Epithelial cell of prostate (primary cell): ENCODE measurements around the gene MYO19.
"Not testable (repeated sequence)": the region's sequence is repeated elsewhere in the genome, so short reads cannot be mapped to it uniquely, and the experiment has no call there.

Experiments
- DNase-seq: peaks from one replicate; pipeline ENCODE4 v3.0.0-alpha.2; 2011; ENCODE audit warnings: low read depth, low spot score
- H3K27ac ChIP-seq: fragments of 450-650 bp; 2 replicates; pipeline ENCODE4 v1.5.1; 2017; ENCODE audit warnings: mild to moderate bottlenecking

Gene MYO19

DNA sequence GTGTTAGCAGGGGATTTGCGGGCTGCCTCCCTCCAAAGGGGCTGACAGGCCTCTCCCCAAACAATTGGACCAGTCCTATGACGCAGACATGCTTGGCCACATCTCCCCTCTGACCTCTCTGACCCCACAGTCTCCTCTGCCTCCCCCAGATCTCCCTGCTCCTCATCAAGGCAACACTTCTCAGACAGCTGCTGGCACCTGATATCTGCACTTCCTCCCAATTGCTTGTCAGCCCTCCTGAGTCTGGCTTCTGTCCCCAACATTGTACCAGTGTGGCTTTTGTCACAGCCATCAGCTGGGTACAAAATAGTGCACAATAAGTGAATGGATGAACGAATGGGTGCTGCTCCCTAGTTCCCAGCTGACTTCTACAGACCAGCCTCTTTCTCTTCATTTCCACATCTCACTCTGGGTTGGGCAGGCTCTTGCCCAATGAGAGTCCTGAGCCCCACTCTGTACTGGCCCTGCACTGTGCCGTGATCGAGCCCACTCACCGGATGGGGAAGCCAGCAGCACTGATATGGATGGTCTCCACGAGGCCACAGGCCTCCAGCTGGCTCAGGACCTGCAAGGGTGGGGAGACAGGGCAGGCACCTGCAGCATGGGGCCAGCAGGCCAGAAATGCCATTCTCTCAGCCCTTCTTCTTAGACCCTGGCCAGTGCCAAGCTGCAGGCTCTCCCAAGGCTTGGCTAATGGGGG lies 31.1 kb downstream of the MYO19 start:
- no peak for DNase-seq
- H3K27ac ChIP-seq: no peak overlapping the region

DNA sequence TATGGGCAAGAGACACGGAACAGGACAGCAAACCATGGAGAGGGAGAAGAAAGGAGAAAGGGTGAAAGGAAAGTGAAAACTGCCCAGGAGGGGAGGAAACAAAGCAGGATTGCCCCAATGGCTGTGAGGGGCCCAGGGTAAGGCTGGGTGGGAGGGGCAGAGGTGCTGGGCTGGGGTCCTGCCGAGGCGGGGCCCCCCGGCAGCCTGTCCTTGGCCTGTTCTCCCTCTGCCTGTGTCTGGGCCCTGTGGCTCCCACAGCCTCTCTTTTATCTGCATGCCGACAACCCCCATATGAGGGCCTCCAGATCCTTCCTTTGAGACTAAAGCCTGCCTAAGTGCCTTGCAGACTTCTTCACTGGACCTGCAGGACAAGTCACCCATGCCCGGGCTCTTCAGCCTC lies 32.7 kb downstream of the MYO19 start:
- DNase-seq: no peak
- H3K27ac ChIP-seq: no peak overlapping the region

DNA sequence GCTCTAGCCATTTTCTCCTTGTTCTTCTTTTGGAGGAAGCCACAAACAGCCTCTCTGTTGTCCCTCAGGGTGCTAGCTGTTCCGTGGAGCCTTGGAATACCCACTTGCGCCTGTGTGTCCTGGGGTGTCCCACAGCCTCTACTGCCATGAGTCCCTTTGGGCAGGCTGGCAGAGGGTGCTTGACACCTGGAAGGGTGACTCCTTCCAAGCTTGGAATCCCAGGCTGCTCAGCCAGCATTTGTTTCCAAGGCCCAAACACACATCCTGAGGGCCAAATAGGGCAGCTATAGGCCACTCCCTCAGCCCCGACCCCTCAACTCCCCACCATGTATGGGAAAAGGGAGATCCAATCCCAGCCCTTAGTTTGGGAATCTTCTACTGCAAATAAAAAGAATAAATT lies 33.3 kb downstream of the MYO19 start:
- no peak overlapping the region for H3K27ac ChIP-seq
- no peak for DNase-seq

DNA sequence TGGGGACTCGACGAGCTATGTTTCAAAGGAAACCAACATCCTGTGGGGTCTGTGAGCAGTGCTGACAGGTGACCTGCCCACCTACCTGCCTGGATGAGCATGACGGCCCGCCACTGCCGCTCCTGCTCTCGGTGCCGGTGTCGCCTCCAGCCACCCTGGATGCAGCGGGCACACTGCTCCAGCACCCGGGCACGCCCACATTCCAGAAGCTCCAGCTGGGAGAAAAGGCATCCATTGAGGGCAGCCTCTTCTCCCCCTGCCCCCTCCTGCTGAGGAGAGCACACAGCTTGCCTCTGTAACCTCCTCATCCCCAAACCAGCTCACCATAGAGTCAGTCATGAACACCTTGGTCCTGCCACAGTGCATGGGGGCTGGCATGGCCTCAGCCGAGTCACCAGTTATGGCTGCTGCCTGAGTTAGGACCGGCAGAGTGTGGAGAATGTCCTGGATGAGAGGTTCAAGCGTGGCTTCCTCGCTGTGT lies 33.9 kb downstream of the MYO19 start:
- no peak overlapping the region for H3K27ac ChIP-seq
- DNase-seq: no peak

DNA sequence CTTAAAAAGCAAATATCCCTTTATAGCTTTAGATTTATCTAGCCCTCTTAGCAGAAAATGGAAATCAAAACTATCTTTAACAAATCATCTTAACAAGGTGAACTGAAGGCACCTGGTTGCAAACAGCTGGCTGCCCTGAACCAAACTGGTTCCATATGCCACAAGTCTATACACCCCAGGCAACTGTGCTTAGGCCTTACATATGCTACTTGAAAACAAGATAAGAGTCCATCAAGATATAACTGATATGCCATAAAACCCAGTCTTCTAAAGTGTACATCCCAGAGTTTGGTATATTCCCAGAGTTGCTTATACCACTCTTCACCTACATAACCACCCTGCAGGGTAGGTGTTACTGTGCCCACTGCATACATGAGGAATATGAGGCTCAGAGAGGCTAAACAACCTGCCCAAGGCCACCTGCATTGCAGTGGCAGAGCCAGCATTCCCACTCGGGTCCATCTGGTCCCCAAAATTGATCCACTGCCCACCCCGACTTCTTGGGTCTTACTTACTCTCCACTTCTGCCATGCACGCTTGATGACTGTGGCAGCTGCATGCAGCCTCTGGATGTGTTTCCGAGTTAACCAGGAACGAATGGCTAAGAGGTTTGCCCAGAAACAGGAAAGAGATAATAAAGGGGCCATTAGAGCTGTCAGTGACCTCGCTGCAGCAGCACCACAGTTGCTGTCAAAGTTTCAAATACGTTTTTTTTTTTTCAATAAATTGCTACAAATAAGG lies 35.9 kb downstream of the MYO19 start:
- no peak overlapping the region for H3K27ac ChIP-seq
- no peak for DNase-seq

DNA sequence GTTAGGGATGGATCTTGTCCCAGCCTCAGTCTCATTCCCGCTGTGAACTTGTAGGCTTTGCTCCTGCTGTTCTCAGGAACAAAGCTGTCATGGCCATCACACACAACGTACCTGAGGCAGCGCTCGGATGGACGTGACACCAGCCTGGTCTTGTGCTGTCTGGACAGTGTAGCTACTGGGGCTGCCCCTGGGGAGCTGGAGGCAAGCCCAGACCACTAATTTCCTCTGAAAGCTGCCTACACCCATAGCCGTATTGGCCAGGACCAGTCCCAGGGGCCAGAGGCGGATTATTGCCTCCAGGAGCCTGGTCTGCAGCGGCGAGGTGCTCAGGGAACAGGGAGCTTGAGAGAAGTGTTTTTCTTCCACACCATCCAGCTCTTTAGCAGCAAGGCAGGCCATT lies 36.5 kb downstream of the MYO19 start:
- no peak overlapping the region for H3K27ac ChIP-seq
- no peak for DNase-seq

DNA sequence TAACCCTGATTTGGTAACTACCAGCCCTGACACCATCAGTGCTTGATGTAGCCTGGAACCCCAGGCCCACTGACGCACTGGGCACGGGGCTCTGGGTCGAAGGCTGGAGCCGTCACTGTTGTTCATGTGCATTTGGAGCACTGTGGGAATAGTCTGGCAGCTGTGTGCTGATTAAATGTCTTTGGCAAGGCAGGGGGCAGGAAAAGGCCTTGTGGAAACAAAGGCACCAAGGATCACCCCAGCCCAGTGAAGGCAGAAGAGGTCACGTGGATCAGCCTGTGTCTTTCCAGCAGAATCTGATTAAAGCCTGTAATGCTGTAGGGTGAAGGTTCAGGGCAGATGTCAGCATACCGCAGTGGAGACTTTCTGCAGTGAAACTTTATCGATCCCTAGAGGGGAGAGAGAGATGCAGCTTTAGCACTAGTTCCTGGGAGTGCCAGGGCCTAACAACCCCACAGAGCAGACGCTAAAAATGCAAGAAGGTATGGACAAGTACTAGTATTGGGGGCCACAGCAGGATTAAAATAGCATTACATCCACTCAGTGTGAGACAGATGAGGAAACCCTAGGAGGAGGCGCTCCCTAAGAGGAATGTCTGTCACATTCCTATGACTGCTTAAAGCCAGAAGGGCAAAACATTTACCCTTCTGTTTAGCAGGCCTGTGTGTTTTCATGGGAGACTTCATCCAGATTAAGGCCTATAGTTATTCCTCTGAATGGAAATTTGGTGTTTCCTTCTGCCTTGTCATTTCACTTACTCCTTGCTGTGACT lies 38.5 kb downstream of the MYO19 start:
- DNase-seq: no peak
- no peak overlapping the region for H3K27ac ChIP-seq

DNA sequence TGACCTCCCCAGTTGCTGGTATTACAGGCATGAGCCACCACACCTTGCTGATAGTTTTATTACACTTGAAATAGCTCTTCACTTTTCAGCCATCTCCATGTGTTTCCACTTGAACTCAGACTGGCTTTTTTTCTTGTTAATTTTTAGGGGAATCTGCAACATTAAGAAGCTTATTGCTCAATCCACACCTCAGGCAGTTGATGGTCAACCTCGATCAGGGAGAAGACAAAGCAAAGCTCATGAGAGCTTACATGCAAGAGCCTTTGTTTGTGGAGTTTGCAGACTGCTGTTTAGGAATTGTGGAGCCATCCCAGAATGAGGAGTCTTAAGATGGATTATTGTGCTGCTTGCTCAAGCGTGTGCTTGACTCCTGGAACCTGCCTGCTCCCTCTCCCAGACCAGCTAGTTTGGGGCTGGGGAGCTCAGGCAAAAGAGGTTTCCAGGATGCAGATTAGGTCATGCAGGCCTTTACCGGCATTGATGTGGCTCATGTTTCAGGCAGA lies 39.5 kb downstream of the MYO19 start:
- H3K27ac ChIP-seq: no peak overlapping the region
- no peak for DNase-seq

DNA sequence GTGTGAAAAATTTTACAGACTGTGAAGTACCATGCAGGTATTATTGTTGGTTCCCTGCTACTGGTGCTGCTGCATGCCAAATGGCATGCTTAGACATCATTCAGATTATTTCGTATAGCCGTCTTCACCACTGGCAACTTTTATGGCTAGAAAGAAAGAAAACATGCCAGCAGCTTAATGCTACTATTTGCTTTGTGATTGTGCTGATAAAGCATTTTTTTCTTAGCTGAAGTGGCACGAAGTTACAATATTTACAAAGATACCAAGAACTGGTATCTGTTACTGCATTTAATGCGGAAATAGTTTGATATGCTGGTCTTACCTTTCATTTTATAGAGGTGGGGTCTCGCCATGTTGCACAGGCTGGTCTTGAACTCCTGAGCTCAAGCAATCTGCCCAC lies 40.0 kb downstream of the MYO19 start:
- no peak for DNase-seq
- no peak overlapping the region for H3K27ac ChIP-seq

DNA sequence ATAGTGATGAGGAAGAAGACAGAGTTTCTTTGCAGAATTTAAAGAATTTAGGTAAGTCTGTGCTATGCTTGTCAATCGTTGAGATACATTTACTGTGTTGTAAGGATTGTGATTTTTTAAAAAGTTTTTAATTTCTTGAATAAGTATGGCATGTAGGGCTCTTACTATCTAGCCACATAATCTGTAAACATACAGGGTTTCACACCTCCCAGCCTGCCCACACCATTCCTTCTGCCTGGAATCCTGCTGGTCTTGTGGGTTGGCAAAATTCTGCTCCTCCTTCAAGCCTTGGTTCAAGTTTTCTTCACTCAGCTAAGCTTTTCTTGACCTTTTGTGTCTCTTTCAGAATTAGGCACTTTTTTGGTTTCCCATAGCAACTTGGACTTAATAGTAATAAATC lies 40.7 kb downstream of the MYO19 start:
- no peak overlapping the region for H3K27ac ChIP-seq
- DNase-seq: no peak

DNA sequence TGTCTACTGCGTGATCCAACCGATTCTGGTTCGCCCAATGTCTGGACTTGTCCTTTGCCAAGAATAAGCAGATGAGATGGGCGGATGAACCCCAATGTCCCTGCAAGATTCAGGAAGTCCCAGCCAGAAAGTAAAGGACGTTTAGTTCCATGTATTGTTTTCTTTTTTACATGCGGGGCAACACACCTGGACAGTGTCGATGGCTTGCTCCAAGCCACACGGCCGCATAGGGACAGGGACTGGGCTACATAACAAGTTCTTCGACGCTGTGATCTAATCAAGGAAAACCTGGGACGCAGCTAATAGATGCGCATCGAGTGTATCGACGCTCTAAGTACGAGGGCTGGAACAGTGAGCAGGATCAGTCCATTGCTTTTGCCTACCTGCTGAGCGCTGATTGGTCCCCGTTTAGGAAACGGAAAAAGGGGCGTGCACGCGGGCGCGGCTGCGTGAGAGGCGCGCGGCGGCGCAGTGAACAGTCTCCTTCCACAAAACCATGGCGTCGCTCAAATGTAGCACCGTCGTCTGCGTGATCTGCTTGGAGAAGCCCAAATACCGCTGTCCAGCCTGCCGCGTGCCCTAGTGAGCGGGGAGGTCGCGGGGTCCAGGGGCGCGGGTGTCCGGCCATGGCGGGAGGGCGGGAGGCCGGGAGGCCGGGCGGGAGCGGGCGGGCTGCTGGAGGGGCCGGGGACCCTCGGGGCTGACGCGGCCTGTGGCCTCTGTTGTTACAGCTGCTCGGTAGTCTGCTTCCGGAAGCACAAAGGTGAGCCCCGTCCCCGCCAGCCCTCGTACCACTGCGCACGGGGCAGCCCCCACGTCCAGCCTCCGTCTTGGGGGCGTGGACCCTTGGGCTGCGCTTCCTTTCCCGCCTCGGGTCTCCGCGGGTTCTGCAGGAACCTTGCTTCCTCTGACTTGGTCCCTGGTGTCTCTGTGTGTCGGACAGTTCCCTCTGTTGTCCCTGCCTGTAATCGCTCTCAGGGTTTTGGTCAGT lies 48.2 kb downstream of the MYO19 start, which contains the start of gene ZNHIT3:
ZNHIT3 (plus strand) TSS at position 478 of the 991 bp plus-strand sequence; CDS start at position 497, 19 bp downstream.
- H3K27ac ChIP-seq: peak within 1 kb of the TSS; percentile 66
- DNase-seq: peak; percentile 86

DNA sequence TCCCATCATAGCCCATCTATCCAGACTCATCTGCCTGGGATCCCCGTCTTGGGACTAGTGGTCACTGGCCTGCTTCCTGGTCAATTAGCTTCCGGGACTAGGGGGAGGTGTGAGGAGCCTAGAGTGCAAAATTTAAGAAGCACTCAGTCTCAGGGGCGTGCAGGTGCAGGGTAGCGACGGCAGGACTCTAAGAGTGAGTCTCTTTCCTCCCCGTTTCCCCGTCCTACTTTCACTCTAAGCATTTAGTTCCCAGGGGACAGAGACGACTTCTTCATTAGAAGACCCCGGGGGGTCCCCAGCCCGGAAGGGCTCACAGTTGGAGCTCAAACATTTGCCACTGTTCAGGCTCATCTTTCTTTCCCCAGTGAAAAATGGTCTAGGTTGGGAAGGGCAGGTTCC lies 48.9 kb downstream of the MYO19 start:
- DNase-seq: no peak
- H3K27ac ChIP-seq: peak overlapping the region; percentile 66

DNA sequence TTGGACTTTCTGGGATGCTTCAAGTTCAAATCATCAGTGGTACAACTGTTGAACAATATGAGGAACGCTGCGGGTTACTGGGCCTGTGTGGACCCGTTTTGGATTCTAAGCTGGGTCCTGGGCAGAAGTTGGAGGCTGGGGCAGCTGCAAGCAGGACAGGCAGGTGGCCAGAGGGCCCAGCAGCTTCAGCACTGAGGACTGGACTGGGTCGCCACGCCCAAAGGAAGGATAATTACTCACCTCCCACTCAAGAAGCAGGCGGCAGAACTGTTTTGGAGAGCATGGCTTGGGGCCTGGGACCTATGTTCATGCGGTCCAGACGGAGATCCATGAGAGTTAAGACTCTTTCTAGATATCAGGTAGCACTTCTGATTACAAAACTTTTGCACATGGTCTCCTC lies 49.6 kb downstream of the MYO19 start:
- H3K27ac ChIP-seq: no peak overlapping the region
- no peak for DNase-seq

DNA sequence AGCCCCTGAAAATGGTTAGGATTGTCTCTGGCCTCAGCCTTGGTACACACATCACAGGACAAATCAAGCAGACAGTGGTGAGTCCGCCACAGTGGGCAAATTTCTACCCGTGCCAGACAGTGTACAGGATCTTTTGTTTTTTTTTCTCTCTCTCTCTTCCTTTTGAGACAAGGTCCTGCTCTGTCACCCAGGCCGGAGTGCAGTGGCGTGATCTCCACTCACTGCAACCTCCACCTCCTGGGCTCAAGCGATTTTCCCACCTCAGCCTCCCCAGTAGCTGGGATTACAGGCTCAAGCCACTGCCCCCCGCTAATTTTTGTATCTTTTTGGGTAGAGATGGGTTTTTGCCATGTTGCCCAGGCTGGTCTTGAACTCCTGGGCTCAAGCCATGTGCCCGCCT lies 50.6 kb downstream of the MYO19 start:
- DNase-seq, H3K27ac ChIP-seq: not testable (repeated sequence)

DNA sequence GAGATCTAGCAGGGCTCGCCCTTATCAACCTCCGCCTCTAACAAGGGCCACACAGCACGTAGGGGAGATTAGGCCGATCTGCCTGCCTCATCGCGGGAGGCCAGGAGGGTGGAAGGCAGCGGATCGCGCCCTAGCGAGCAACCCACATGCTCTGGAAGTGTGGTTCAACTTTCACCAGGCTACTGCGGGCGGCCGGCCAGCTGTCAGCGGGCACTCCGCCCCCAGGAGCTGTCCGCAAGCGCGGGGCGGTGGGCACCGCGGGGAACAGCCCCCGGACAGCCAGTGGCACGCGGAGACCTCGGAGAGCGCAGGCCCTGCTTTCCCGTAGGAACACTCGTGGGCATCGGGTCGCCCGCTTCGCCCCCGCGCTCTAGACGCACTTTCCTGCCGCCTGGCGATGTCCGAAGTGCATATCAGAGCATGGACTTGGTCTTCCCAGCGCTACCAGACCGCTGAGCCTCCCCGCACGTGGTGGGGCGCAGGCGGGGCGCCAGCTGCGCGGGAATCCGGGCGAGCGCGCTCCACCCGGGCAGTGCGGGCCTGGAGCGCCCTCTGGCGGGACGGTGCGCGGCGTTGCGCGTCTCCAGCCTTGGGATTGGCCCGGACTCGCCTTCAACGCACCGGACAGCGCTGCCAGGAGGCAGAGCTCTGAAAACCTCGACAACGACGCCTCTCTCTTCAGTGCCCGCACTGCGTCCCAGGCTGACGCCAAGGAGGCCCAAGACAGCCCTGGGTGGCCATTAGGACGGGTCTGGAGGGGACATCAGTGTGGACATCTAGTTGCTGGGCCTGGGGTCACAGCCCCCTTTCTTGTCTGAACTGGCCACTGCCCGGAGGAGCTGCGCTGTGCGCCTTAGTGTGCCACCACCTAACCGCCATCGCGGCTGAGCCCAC lies 51.8 kb downstream of the MYO19 start:
- peak; percentile 18 for DNase-seq
- H3K27ac ChIP-seq: no peak overlapping the region

DNA sequence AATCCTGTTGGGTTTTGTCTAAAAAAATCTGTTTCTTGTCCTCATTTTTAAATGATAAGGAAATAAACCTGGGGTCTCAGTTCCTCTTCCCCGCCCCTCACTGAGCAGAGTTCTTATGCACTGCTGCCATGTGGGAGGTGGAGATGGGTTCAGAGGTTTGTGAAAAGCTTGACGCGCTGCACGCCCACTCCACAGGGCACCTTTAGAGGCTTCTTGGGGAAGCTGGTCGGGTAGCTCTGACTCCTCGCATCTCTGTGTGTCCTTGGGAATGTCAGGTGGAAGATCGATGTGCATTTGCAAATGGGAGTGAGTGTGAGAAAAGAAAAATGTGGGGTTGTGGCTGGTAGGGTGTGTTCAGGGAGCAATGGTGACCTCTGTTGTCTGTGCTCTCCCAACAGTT lies 52.8 kb downstream of the MYO19 start:
- H3K27ac ChIP-seq: no peak overlapping the region
- no peak for DNase-seq

DNA sequence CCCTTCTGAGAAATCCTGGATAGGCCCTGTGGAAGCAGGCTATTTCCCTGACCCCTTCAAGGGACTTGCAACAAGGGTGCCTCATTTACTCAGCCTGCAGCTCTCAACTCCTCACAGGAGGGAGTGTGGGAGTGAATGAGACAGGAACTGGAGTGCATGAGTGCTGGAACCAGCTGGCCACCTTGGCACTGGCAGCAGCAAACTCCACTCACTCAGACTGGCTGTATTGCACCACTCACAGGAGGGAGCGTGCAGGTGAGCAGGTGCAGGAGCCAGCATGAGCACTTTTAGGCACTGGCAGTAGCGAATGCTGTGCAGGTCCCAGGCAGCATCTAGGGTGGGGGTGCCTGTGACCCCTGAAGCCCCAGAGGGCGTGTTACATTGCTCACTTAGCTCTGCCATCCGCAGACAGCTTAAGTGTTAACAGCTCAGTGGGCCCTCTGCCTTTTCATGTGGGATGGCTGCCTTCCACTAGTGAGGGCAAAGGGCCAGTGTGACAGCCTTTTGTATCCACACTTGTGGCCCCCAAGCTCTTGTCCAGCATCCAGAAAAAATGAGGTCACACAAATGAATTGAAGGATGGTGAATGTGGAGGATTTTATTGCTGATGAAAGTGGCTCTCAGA lies 59.2 kb downstream of the MYO19 start:
- no peak overlapping the region for H3K27ac ChIP-seq
- DNase-seq: no peak

DNA sequence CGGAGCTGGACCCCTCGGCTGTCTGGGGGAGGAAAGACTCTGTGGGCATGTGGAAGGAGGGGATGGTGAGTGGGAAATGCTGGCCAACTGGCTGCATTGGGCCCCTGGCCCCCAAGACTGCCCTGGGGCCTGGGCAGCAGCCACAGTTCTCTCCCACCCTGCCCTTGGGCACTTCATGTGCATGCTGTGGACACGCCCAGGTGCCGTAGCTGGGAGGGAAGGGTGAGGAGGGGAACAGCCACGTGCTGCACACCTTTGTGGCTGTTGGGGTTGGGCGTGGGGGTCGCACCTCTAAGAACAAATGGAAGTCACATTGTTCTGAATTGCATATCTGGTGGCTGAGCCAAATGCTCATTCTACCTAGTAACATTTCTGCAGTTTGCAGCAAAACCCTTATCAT lies 60.1 kb downstream of the MYO19 start:
- H3K27ac ChIP-seq: no peak overlapping the region
- DNase-seq: no peak
